Neural progenitor cell (in vitro differentiated cells): Measurements from ENCODE around the gene BCR. TPM values are rescaled to one million over a fixed set of nuclear protein-coding genes. Genes with fewer than 3 reads are reported as not detected.

ENCODE experiments used
- DNase-seq: peaks from one replicate; pipeline ENCODE4 v3.0.0-alpha.2; 2016; ENCODE audit warnings: low spot score
- H2AFZ ChIP-seq: fragments of 200-600 bp; sonication (generic); replicated peaks from 2 replicates; pipeline ENCODE4 v1.6.1; 2016; ENCODE audit warnings: antibody characterized with exemption
- H3F3A ChIP-seq: fragments of 200-600 bp; sonication (generic); 2 replicates; pipeline ENCODE4 v1.6.1; 2016; ENCODE audit warnings: antibody characterized with exemption, low read depth
- H3K27ac ChIP-seq: fragments of 200-600 bp; sonication (generic); 2 replicates; pipeline ENCODE4 v1.5.1; 2016; ENCODE audit warnings: mild to moderate bottlenecking
- H3K27me3 ChIP-seq: fragments of 200-600 bp; sonication (generic); 2 replicates; pipeline ENCODE4 v1.6.1; 2016; ENCODE audit warnings: mild to moderate bottlenecking, moderate library complexity
- H3K36me3 ChIP-seq: fragments of 200-600 bp; sonication (generic); 2 replicates; pipeline ENCODE4 v1.5.1; 2016
- H3K4me1 ChIP-seq: fragments of 200-600 bp; sonication (generic); 2 replicates; pipeline ENCODE4 v1.6.1; 2016; ENCODE audit warnings: mixed run types
- H3K4me2 ChIP-seq: fragments of 200-600 bp; sonication (generic); 2 replicates; pipeline ENCODE4 v1.6.1; 2016
- H3K4me3 ChIP-seq: fragments of 200-600 bp; sonication (generic); 2 replicates; pipeline ENCODE4 v1.5.1; 2016
- H3K79me2 ChIP-seq: fragments of 200-600 bp; sonication (generic); 2 replicates; pipeline ENCODE4 v1.6.1; 2016; ENCODE audit warnings: low read depth
- H3K9ac ChIP-seq: fragments of 200-600 bp; sonication (generic); 2 replicates; pipeline ENCODE4 v1.6.1; 2016
- H3K9me3 ChIP-seq: fragments of 200-600 bp; sonication (generic); 2 replicates; pipeline ENCODE4 v1.5.1; 2016; ENCODE audit warnings: low read depth
- H4K20me1 ChIP-seq: fragments of 200-600 bp; sonication (generic); 2 replicates; pipeline ENCODE4 v1.6.1; 2016; ENCODE audit warnings: low read depth
- H3K27ac Mint-ChIP-seq: 3 replicates; pipeline ENCODE4 v1.8.0; 2021; ENCODE audit warnings: mixed read lengths
- H3K27me3 Mint-ChIP-seq: 2 replicates; pipeline ENCODE4 v1.8.0; 2022; ENCODE audit warnings: low read depth, mild to moderate bottlenecking, inconsistent platforms, moderate library complexity, mixed read lengths; ENCODE audit not compliant: insufficient read depth
- H3K36me3 Mint-ChIP-seq: 3 replicates; pipeline ENCODE4 v1.8.0; 2021; ENCODE audit warnings: mixed read lengths
- H3K4me1 Mint-ChIP-seq: 3 replicates; pipeline ENCODE4 v1.8.0; 2021; ENCODE audit warnings: mixed read lengths
- H3K4me3 Mint-ChIP-seq: 3 replicates; pipeline ENCODE4 v1.8.0; 2021; ENCODE audit warnings: mild to moderate bottlenecking, moderate library complexity, mixed read lengths
- H3K9me3 Mint-ChIP-seq: 3 replicates; pipeline ENCODE4 v1.8.0; 2020; ENCODE audit warnings: mixed read lengths
- EZH2 ChIP-seq: fragments of 200-600 bp; sonication (generic); IDR thresholded peaks from 2 replicates; pipeline ENCODE4 v1.6.1; 2017; ENCODE audit warnings: antibody characterized with exemption, mild to moderate bottlenecking, moderate library complexity
- EZH2phosphoT487 ChIP-seq: fragments of 200-600 bp; sonication (generic); IDR thresholded peaks from 2 replicates; pipeline ENCODE4 v1.6.1; 2017; ENCODE audit warnings: antibody characterized with exemption
- total RNA-seq: library from RNA; depleted of rRNA; stranded (reverse); fragments of >200 nt; gene quantifications from 2 replicates; pipeline ENCODE4 v1.2.3, GENCODE V29; 2015; ENCODE audit warnings: low replicate concordance
- TF ChIP-seq, protein P1 (sequence below): fragments of 200-600 bp; sonication (generic); IDR thresholded peaks from 2 replicates; pipeline ENCODE4 v1.5.1; 2017; ENCODE audit warnings: antibody characterized with exemption, mild to moderate bottlenecking

Gene BCR
- total RNA-seq, 1 donor from 2014 or later, result 35.5 TPM

DNA sequence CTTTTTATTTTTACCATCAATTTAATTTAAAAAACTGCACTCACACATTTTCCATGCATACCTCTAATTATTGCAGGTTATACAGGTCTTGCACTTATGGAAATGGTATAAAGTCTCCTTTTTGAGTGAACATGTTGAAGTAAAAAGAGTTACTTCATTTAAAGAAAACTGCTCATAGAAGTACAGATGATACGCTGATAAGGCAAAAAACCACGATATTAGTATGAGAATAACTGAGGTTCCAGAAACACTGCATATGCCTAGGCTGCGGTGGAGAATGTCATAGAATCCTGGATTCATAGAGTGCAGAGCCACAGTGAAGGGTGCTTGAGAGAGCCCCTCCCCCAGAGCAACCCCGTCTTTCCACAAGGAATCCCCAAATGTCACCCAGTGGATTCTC is 175.8 kb downstream of the BCR start:
- Histone ChIP-seq H3K4me3 (no peak overlapping the region), H3K4me1 (no peaks in the 10 kb centered on the region), H3K79me2 (no peaks in the 10 kb centered on the region), H3K9ac (no peak overlapping the region), H3K9me3 (no peaks in the 10 kb centered on the region), H3K27ac (no peak overlapping the region), H3K4me2 (no peak overlapping the region), H3K27me3 (peaks cover 64% of the 10 kb centered on the region), H2AFZ (no peak overlapping the region), H4K20me1 (no peaks in the 10 kb centered on the region), H3K36me3 (no peaks in the 10 kb centered on the region), H3F3A (no peaks in the 10 kb centered on the region)
- no peak overlapping the region for H3K27ac Mint-ChIP-seq
- H3K27me3 Mint-ChIP-seq, result peaks cover 3% of the 10 kb centered on the region
- H3K4me1 Mint-ChIP-seq, result peaks cover 7% of the 10 kb centered on the region
- DNase-seq, result no peak
- H3K9me3 Mint-ChIP-seq, result no peaks in the 10 kb centered on the region
- no peaks in the 10 kb centered on the region for H3K36me3 Mint-ChIP-seq
- TF ChIP-seq, protein P1, sequence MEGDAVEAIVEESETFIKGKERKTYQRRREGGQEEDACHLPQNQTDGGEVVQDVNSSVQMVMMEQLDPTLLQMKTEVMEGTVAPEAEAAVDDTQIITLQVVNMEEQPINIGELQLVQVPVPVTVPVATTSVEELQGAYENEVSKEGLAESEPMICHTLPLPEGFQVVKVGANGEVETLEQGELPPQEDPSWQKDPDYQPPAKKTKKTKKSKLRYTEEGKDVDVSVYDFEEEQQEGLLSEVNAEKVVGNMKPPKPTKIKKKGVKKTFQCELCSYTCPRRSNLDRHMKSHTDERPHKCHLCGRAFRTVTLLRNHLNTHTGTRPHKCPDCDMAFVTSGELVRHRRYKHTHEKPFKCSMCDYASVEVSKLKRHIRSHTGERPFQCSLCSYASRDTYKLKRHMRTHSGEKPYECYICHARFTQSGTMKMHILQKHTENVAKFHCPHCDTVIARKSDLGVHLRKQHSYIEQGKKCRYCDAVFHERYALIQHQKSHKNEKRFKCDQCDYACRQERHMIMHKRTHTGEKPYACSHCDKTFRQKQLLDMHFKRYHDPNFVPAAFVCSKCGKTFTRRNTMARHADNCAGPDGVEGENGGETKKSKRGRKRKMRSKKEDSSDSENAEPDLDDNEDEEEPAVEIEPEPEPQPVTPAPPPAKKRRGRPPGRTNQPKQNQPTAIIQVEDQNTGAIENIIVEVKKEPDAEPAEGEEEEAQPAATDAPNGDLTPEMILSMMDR, result no peak
- TF ChIP-seq EZH2phosphoT487 (no peak), EZH2 (no peak)
- no peak overlapping the region for H3K4me3 Mint-ChIP-seq

DNA sequence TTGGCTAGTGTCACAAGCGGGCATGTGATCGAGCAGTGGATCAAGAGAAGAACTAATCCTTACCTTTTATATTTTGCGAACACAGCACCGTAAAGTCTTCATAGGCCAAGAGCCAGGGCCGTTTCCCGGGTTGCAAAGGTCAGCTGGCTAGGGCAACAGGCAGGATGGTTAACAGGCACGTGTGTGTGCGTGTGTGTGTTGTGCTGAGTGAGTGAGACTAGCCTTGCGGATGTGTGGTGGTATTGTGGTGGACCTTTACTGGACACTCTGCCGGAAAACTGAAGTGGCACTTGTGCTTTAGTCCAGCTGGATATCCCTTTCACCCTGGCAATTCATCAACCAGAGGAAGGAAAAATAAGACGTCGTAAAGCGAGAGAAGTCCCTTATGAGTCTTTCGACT is 176.7 kb downstream of the BCR start:
- Histone ChIP-seq H3K4me3 (no peak overlapping the region), H3K27me3 (peaks cover 61% of the 10 kb centered on the region), H3F3A (no peaks in the 10 kb centered on the region), H3K9me3 (no peaks in the 10 kb centered on the region), H3K79me2 (no peaks in the 10 kb centered on the region), H2AFZ (no peak overlapping the region), H3K9ac (no peak overlapping the region), H3K27ac (no peak overlapping the region), H4K20me1 (no peaks in the 10 kb centered on the region), H3K36me3 (no peaks in the 10 kb centered on the region), H3K4me1 (no peaks in the 10 kb centered on the region), H3K4me2 (no peak overlapping the region)
- TF ChIP-seq, protein P1, result no peak
- no peak for TF ChIP-seq EZH2
- no peak for TF ChIP-seq EZH2phosphoT487
- Mint-ChIP-seq H3K9me3 (no peaks in the 10 kb centered on the region), H3K4me3 (no peak overlapping the region), H3K27ac (no peak overlapping the region), H3K27me3 (peaks cover 7% of the 10 kb centered on the region), H3K36me3 (no peaks in the 10 kb centered on the region), H3K4me1 (peaks cover 7% of the 10 kb centered on the region)
- no peak for DNase-seq

DNA sequence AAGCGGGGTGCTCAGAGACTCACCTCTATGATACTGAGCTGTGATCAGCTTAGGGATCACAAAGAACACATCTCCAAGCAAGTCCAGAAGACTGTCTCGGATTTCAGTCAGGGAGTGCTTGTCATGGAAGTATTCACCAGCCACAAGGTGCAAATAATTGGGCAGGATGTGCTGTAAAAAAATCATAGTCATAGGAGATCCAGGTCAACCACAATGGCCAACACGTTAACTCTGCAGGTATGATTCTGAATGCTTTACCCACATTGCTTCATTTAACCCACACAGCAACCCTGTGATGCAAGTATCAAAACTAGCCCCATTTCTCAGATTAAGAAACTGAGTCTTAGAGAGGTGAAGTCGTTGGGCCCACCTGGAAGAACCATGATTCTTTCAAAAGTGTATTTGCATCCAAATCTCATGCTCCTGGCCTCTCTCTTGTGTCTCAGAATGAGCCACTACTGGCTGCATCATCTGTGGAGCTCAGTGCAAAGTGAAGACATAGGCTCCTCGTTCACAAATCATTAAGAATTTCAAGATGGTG is 179.3 kb downstream of the BCR start:
- no peak overlapping the region for H2AFZ ChIP-seq
- Mint-ChIP-seq H3K4me1 (peaks cover 7% of the 10 kb centered on the region), H3K4me3 (no peak overlapping the region), H3K27ac (no peak overlapping the region), H3K36me3 (no peaks in the 10 kb centered on the region), H3K27me3 (peaks cover 7% of the 10 kb centered on the region), H3K9me3 (no peaks in the 10 kb centered on the region)
- TF ChIP-seq EZH2phosphoT487 (no peak), EZH2 (no peak)
- TF ChIP-seq, protein P1, result no peak
- no peak overlapping the region for H3K27ac ChIP-seq
- no peaks in the 10 kb centered on the region for H3K9me3 ChIP-seq
- H4K20me1 ChIP-seq, result no peaks in the 10 kb centered on the region
- no peaks in the 10 kb centered on the region for H3K79me2 ChIP-seq
- no peak overlapping the region for H3K4me2 ChIP-seq
- no peaks in the 10 kb centered on the region for H3K4me1 ChIP-seq
- no peak overlapping the region for H3K4me3 ChIP-seq
- no peak overlapping the region for H3K9ac ChIP-seq
- no peak for DNase-seq
- H3K36me3 ChIP-seq, result no peaks in the 10 kb centered on the region
- peaks cover 52% of the 10 kb centered on the region for H3K27me3 ChIP-seq
- no peaks in the 10 kb centered on the region for H3F3A ChIP-seq
